Activated T-cell treated with anti-CD3 and anti-CD28 coated beads, Interleukin-2, amount 50 U/mL, for 4 hours (primary cell): Measurements from ENCODE around the gene FAM72D. TPM values are rescaled to one million over a fixed set of nuclear protein-coding genes. Genes with fewer than 3 reads are reported as not detected.
"Not testable (repeated sequence)": the region's sequence is repeated elsewhere in the genome, so short reads cannot be mapped to it uniquely, and the experiment has no call there.

Experiments used
- ATAC-seq, 2 donors: fragments of 200-7000 bp; cut with Tn5 transposase; one replicate each; pipeline ENCODE4 v1.10.0; 2021
- DNase-seq: peaks from one replicate; pipeline ENCODE4 v3.0.0-alpha.2; 2020
- H3K27me3 Mint-ChIP-seq: one replicate; pipeline ENCODE4 v1.8.0; 2021; ENCODE audit warnings: low read depth, mixed read lengths
- H3K36me3 Mint-ChIP-seq: one replicate; pipeline ENCODE4 v1.8.0; 2022; ENCODE audit warnings: mixed read lengths; ENCODE audit not compliant: insufficient read depth
- H3K4me1 Mint-ChIP-seq: one replicate; pipeline ENCODE4 v1.8.0; 2021; ENCODE audit warnings: low read depth, mixed read lengths
- H3K4me3 Mint-ChIP-seq: one replicate; pipeline ENCODE4 v1.8.0; 2021; ENCODE audit warnings: mild to moderate bottlenecking, moderate library complexity, mixed read lengths
- H3K9me3 Mint-ChIP-seq: one replicate; pipeline ENCODE4 v1.8.0; 2021; ENCODE audit warnings: mixed read lengths
- total RNA-seq, 3 donors: library from RNA; stranded (reverse); gene quantifications; one replicate each; pipeline ENCODE4 v1.2.1, GENCODE V29; 2021

Gene FAM72D
- total RNA-seq, 3 donors from 2014 or later, result 1.5 to 3.6 (median 2.8) TPM

- not testable (repeated sequence) for DNase-seq, H3K9me3 Mint-ChIP-seq, H3K27me3 Mint-ChIP-seq, H3K4me3 Mint-ChIP-seq, H3K36me3 Mint-ChIP-seq, H3K4me1 Mint-ChIP-seq
- peak in 1 of 2 donors; percentile 43 for ATAC-seq
These were observed 20.1 kb downstream of the FAM72D start for GRCh38 chr1:145115587-145116493.

GRCh38 chr1:145119842-145120241, 24.1 kb downstream of the FAM72D start:
- H3K27me3 Mint-ChIP-seq, H3K4me3 Mint-ChIP-seq, DNase-seq, H3K4me1 Mint-ChIP-seq, ATAC-seq, H3K9me3 Mint-ChIP-seq, H3K36me3 Mint-ChIP-seq: not testable (repeated sequence)

GRCh38 chr1:145122344-145123061, 26.7 kb downstream of the FAM72D start:
- H3K4me1 Mint-ChIP-seq, H3K4me3 Mint-ChIP-seq, H3K36me3 Mint-ChIP-seq, H3K27me3 Mint-ChIP-seq, H3K9me3 Mint-ChIP-seq, ATAC-seq, DNase-seq: not testable (repeated sequence)

GRCh38 chr1:145123062-145123395, 27.3 kb downstream of the FAM72D start:
- not testable (repeated sequence) for ATAC-seq, H3K9me3 Mint-ChIP-seq, H3K27me3 Mint-ChIP-seq, H3K36me3 Mint-ChIP-seq, H3K4me3 Mint-ChIP-seq, H3K4me1 Mint-ChIP-seq, DNase-seq

- not testable (repeated sequence) for H3K27me3 Mint-ChIP-seq, DNase-seq, ATAC-seq, H3K36me3 Mint-ChIP-seq, H3K9me3 Mint-ChIP-seq, H3K4me1 Mint-ChIP-seq, H3K4me3 Mint-ChIP-seq
These were observed 28.3 kb downstream of the FAM72D start for GRCh38 chr1:145123992-145124641.

GRCh38 chr1:145125112-145125511, 29.3 kb downstream of the FAM72D start:
- not testable (repeated sequence) for H3K4me3 Mint-ChIP-seq, H3K27me3 Mint-ChIP-seq, H3K9me3 Mint-ChIP-seq, ATAC-seq, DNase-seq, H3K4me1 Mint-ChIP-seq, H3K36me3 Mint-ChIP-seq

- DNase-seq, H3K4me3 Mint-ChIP-seq, H3K36me3 Mint-ChIP-seq, H3K27me3 Mint-ChIP-seq, H3K9me3 Mint-ChIP-seq, ATAC-seq, H3K4me1 Mint-ChIP-seq: not testable (repeated sequence)
These were observed 31.4 kb downstream of the FAM72D start for GRCh38 chr1:145127144-145127543.

GRCh38 chr1:145128697-145129469, 33.1 kb downstream of the FAM72D start:
- H3K27me3 Mint-ChIP-seq, H3K36me3 Mint-ChIP-seq: not testable (repeated sequence)

GRCh38 chr1:145134476-145134875, 38.7 kb downstream of the FAM72D start:
- not testable (repeated sequence) for ATAC-seq, H3K36me3 Mint-ChIP-seq, H3K4me1 Mint-ChIP-seq, H3K9me3 Mint-ChIP-seq, DNase-seq, H3K27me3 Mint-ChIP-seq, H3K4me3 Mint-ChIP-seq

More at GRCh38 chr1:145128697-145129469, 33.1 kb downstream of the FAM72D start:
- ATAC-seq, H3K4me3 Mint-ChIP-seq, H3K9me3 Mint-ChIP-seq, H3K4me1 Mint-ChIP-seq, DNase-seq: not testable (repeated sequence)

- not testable (repeated sequence) for ATAC-seq, H3K36me3 Mint-ChIP-seq, H3K4me3 Mint-ChIP-seq, H3K27me3 Mint-ChIP-seq, DNase-seq, H3K4me1 Mint-ChIP-seq, H3K9me3 Mint-ChIP-seq
These were observed 44.8 kb downstream of the FAM72D start for GRCh38 chr1:145140549-145140948.

- DNase-seq, H3K36me3 Mint-ChIP-seq, H3K27me3 Mint-ChIP-seq, H3K9me3 Mint-ChIP-seq, ATAC-seq, H3K4me3 Mint-ChIP-seq, H3K4me1 Mint-ChIP-seq: not testable (repeated sequence)
These were observed 48.6 kb downstream of the FAM72D start for GRCh38 chr1:145144264-145144913.

GRCh38 chr1:145146308-145146707, 50.5 kb downstream of the FAM72D start:
- H3K4me3 Mint-ChIP-seq, H3K4me1 Mint-ChIP-seq, H3K27me3 Mint-ChIP-seq, DNase-seq, H3K9me3 Mint-ChIP-seq, ATAC-seq, H3K36me3 Mint-ChIP-seq: not testable (repeated sequence)

- not testable (repeated sequence) for H3K9me3 Mint-ChIP-seq, DNase-seq, H3K36me3 Mint-ChIP-seq, ATAC-seq, H3K27me3 Mint-ChIP-seq, H3K4me3 Mint-ChIP-seq, H3K4me1 Mint-ChIP-seq
These were observed 51.4 kb downstream of the FAM72D start for GRCh38 chr1:145147172-145147571.

GRCh38 chr1:145155421-145155820, 59.6 kb downstream of the FAM72D start:
- not testable (repeated sequence) for DNase-seq, H3K27me3 Mint-ChIP-seq, H3K9me3 Mint-ChIP-seq, H3K4me3 Mint-ChIP-seq, ATAC-seq, H3K4me1 Mint-ChIP-seq, H3K36me3 Mint-ChIP-seq
